HL-60/S4 (cell line): ENCODE data around the gene MINPP1.
"Not testable (repeated sequence)": the region's sequence is repeated elsewhere in the genome, so short reads cannot be mapped to it uniquely, and the experiment has no call there.

Experiments used
- in situ Hi-C: fragments of 300-500 bp; cut with MboI; formaldehyde crosslinking; loops from 2 replicates; pipeline ENCODE4 v1.14.3; 2022; ENCODE audit warnings: low sequenced_read_pairs

Gene MINPP1, protein sequence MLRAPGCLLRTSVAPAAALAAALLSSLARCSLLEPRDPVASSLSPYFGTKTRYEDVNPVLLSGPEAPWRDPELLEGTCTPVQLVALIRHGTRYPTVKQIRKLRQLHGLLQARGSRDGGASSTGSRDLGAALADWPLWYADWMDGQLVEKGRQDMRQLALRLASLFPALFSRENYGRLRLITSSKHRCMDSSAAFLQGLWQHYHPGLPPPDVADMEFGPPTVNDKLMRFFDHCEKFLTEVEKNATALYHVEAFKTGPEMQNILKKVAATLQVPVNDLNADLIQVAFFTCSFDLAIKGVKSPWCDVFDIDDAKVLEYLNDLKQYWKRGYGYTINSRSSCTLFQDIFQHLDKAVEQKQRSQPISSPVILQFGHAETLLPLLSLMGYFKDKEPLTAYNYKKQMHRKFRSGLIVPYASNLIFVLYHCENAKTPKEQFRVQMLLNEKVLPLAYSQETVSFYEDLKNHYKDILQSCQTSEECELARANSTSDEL

DNA sequence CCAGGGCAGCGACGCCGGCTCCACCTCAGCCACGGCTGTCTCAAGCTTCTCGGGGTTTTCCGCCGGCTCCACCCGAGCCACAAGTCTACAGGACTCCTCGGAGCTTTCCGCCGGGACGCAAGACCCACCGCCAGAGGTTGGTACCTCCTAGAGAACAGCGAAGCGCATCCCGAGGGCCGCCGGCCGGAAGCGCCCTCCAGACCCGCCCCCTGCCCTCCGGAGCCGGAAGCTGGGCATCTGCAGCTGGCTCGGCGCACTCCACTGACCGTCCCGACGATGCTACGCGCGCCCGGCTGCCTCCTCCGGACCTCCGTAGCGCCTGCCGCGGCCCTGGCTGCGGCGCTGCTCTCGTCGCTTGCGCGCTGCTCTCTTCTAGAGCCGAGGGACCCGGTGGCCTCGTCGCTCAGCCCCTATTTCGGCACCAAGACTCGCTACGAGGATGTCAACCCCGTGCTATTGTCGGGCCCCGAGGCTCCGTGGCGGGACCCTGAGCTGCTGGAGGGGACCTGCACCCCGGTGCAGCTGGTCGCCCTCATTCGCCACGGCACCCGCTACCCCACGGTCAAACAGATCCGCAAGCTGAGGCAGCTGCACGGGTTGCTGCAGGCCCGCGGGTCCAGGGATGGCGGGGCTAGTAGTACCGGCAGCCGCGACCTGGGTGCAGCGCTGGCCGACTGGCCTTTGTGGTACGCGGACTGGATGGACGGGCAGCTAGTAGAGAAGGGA is at the start of gene MINPP1:
MINPP1 (plus strand) TSS at position 254 of the 726 bp plus-strand sequence; CDS start at position 277, 23 bp downstream.
- in situ Hi-C loops, result no loop called here

DNA sequence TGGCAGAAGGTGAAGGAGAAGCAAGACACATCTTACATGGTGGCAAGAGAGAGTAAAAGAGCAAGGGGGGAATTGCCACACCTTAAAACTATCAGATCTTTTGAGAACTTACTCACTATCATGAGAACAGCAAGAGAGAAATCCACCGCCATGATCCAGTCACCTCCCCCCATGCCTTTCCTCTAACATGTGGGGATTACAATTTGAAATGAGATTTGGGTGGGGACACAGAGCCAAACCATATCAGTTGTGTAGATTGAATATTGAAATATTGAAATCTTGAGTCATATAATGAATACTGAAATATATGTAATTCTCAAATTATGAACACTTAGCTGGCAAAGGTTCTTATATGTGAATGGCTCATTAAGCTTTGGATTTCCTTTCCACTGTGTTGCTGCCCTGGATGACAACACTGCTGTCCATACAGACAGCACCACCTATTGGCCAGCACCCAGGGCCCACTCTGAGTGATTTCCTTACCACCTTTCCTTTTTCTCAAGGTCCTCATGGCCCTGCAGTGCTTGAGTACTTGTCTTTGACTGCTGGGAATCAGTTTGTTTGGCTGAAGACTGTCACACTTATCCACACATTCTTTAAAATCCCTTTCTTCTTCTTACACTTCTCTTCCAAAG is 48.0 kb upstream of the MINPP1 start:
- in situ Hi-C loops, result not testable (repeated sequence)

DNA sequence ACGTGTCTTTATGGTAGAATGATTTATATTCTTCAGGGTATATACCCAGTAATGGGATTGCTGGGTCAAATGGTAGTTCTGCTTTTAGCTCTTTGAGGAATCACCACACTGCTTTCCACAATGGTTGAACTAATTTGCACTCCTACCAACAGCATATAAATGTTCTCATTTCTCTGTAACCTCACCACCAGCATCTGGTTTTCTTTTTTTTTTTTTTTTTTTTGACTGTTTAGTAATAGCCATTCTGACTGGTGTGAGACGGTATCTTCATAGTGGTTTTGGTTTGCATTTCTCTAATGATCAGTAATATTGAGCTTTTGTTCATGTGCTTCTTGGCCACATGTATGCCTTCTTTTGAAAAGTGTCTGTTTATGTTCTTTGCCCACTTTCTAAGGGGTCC is 42.9 kb upstream of the MINPP1 start:
- in situ Hi-C loops, result not testable (repeated sequence)

DNA sequence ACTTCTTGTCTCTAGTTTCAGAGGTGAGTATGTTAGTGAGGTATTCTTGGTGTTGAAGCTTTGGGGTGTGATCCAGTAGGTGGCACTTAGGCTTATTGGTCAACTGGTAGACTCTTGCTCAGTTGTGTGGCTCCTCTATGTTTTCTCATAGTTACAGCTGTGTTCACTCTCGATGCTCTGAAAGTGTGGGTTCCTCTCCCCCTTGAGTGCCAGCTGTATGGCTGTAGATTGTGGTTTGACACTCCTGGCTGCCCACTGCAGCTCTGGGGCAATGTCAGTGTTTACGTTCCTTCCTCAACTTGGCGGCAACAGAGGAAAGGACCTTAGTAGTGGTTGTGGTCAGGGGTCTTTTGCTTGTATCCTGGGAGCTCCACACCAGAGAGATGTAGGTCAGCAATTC is 37.8 kb upstream of the MINPP1 start:
- in situ Hi-C loops, result not testable (repeated sequence)

DNA sequence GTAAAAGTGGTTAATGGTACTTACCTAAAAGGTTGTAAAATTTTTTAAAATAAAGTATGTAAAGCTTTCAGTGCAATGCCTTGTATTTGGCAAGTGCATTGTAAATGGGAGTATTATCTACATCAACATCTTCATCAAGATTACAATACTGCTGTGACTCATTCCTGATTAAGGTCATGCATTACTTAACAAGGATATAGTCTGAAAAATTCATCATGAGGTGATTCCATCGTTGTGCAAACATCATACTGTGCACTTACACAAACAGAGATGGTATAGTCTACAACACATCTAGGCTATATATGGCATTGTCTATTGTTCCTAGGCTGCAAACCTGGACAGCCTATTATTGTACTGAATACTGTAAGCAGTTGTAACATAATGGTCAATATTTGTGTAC is 16.0 kb upstream of the MINPP1 start:
- in situ Hi-C loops, result not testable (repeated sequence)

DNA sequence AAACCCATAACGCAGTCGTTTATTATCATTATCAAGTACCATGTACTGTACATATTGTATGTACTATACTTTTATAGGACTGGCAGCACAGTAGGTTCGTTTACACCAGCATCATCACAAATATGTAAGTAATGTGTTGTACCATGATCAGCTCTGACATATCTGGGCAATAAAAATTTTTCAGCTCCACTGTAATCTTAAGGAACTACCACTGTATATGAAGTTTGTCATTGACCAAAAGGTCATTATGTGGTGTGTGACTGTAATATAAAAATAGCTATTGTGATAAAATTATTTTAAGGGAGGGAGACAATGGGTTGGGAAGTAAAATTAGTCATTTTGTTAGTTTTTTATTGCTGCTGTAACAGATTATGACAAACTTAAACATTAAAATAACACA is 14.4 kb upstream of the MINPP1 start:
- in situ Hi-C loops, result not testable (repeated sequence)

DNA sequence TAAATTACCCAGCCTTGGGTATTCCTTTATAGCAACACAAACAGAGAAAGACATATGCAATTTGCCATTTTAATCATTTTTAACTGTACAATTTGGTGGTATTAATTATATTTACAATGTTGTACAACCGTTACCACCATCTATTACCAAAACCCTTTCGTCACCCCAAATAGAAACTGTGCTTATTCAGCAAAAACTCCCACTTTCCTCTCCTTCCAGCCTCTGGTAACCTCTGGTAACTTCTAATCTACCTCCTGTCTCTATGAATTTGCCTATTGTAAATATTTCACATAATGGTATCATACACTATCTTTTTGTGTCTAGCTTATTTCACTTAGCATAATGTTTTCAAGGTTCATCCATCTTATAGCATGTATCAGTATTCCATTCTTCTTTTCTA is 12.2 kb upstream of the MINPP1 start:
- in situ Hi-C loops, result not testable (repeated sequence)

DNA sequence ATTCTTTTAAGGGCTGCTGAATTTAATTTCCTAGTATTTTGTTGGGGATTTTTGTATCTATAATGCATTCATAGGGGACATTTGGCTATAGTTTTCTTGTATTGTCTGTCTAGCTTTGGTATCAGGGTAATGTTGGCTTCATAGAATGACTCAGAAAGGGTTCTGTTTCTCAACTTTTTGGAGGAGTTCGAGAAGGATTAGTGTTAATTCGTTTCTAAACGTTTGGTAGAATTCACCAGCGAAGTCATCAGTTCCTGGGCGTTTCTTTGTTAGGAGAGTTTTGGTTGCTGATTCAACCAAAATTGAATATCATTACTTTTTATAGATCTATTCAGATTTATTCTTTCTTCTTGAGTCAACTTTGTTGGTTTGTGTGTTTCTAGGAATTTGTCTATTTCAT is 9.2 kb upstream of the MINPP1 start:
- in situ Hi-C loops, result not testable (repeated sequence)

DNA sequence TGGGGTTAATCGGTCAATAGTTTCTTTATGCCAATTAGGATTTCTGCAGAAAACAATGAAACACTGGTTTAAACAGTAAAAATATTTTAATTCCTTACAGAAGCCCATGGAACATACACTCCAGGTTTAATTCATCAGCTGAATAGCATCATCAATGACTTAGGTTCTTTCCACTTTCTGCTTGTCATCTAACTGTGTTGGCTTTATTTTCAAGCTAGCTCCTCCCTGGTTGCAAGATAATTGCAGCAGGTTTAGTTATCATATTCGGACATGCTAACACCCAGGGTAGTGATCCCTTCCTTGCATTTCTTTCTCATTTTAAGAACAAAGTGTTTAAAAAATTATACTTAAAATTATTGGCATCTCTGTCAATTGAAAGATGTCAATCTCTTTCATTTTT is 7.3 kb upstream of the MINPP1 start:
- in situ Hi-C loops, result not testable (repeated sequence)

DNA sequence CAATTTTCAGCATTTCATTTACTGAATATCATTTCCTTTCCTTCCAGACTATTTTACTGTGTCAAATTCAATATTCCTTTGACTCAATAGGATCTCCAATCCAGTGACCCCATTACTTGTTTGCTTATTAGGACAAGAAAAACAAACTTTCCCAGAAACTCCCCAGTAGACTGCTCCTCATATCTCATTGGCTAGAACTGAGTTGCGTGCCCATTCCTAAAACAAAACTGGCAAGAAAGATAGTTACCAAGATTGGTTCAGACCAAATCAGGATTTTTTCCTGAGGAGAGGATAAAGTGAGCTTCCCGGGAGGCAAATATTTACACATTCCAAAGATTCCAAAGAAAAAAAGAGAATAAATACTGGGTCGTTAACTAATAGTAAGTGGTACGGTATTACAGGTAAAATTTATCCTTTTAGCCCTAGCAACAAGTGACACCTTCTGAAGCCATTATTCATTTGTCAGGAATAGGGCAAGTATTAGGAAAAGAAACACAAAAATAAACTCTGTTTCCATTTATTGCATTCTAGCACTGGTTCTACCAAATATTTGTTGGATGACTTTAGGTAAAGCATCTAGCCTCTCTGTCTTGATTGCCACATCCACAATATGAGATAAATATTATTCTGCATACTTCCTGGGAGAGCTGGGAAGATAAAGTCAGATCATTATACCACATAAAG is 6.4 kb upstream of the MINPP1 start:
- in situ Hi-C loops, result not testable (repeated sequence)

DNA sequence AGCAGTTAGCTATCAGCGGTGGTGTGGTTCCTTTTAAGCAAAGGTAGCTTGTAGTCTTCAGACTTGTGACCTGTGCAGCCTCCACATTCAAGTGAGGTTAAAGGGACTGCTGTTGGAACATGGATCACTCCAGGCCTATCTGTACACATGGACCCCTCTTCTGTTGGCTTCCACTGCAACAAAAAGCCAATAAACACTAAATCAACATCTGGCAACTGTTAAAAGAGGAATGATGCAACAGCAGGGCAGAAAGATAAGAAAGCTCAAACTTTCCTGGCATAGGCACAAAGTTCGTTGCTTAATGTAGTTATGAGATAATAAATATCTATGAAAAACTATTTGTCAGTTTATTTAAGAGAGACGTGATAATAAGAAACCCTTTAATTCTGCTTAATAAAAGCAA is 4.0 kb upstream of the MINPP1 start:
- in situ Hi-C loops, result no loop called here

DNA sequence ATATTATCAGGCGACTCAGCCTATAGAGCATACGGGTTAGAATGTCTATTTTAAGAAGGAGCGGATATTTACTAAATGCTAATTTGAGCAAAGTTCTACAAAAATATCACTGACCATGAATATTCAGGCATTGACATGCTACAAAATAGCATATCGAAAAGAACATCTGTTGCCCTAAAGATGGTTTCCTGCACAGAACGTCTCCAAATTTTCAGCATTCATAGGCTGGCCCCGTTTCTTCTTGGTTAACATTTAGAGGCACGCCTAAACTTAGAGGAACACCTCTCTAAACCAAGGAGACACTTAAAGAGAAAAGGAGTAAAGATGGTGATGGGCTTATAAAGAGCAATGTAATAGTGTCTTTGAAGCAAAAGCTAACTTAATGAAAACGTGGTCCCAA is 1.3 kb upstream of the MINPP1 start:
- in situ Hi-C loops, result no loop called here

DNA sequence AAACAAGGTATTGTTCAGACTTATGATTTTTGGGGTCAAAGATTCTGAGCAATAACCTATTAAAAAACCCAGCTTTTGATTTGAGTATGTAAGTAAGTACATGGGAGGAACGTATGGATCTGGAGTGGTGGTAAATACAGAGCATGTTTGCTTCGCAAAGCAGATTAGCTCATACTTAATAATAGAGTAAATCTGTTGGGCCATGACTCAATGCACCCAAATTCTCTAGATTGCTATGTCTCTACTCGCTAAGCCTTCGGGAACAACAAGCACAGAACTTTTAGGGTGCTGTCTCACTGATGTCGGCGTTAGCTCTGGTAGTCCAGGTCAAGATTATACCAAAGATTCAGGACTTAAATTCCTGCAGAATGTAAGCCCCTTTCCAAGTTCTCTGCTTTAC is 807 bp upstream of the MINPP1 start:
- in situ Hi-C loops, result no loop called here

DNA sequence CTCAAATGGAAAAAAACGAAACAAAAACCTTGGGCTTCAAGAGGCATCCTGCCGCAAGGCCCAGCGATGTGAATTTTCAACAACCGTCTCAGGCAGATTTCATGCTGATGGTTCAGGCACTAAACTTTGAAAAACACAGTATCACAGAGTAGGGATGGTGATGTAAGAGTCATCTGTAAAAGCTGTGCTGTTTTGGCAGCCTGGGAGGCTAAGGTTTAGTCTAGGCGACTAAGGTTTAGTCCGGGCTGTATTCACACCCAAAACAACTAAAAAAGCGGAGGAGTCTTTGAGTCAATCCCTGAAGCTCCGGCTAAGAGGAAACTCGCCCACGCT is 420 bp upstream of the MINPP1 start:
- in situ Hi-C loops, result no loop called here

DNA sequence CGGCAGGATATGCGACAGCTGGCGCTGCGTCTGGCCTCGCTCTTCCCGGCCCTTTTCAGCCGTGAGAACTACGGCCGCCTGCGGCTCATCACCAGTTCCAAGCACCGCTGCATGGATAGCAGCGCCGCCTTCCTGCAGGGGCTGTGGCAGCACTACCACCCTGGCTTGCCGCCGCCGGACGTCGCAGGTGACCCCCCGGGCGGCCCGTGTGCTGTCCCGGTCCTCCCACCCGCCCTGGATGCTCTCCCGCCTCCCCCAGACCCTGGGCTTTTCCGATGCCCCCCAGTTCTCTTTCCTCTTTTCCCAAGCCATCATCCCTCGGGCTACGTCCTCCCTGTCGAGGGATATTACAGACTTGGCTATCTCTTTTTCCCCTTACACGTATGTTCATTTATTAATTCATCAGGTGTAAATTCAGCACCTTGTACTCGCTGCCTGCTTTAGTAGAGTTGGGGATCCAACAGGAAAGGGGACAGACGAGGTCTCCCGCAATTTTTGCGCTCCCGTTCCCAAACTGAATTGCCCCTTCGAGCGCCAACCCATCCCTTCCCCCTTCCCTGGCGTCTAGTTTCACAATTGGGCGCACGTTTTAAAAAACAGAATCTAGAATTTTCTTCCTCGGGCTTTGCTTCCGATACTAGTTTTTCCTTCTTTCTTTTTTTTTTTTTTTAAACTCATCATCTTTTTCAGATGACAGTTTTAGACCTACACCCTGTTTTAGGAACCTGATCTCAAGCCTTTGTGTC is 846 bp downstream of the MINPP1 start:
- in situ Hi-C loops, result no loop called here

DNA sequence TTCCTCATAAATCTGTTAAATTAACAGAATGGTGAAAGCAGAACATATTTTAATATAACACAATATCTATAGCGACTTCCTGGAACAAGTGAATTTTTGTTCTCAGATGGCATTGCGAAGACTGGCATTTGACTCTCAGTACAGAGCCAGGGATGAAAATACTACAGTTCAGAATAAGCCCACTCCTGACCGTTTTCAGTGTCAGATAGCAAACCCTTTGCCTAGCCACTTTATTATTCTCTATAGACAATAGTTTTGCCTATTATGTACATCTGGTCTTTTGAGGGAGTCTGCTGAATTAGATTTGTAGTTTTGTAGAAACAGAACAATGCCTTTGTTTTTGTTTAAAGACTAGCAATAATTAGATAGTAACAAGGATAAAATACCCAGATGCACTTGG is 2.3 kb downstream of the MINPP1 start:
- in situ Hi-C loops, result no loop called here

DNA sequence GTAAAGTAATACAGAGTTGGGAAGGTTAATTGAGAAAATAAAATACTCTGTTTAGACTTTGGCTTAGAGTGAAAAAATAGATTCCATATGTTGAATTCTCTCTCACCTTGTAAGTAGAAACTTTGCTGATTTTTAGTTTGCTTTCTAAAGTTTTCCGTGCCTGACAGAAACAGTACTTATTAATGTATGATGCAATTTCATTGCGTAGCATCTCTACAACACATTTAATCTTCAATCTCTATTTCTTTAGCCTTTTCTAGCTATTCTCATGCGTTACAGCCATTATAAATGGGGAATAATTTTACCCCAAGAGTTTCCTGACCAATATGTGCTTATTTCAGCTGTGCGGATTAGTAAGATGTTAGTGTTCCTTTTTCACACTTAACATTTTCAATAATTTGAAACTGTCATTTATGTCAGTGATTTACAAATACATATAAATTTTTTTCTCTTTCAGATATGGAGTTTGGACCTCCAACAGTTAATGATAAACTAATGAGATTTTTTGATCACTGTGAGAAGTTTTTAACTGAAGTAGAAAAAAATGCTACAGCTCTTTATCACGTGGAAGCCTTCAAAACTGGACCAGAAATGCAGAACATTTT is 3.3 kb downstream of the MINPP1 start:
- in situ Hi-C loops, result no loop called here

DNA sequence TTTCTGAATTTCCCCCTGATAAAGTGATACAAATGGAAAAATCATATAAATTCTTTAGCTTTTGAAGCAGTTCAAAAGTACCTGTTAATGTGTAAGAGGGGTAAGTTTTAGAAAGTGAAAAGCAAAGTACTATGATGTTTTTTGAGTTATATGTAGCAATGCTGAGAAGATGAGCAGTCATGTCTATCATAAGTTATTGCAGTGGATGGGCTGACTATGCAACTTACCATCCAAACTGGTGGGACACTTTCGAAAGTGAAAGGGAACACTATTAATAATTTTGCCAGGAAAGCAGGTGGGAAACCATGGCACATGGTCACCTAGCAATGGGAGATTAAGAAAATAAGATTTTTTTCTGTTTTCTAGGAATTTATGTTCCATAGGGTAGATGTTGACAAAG is 4.1 kb downstream of the MINPP1 start:
- in situ Hi-C loops, result no loop called here

DNA sequence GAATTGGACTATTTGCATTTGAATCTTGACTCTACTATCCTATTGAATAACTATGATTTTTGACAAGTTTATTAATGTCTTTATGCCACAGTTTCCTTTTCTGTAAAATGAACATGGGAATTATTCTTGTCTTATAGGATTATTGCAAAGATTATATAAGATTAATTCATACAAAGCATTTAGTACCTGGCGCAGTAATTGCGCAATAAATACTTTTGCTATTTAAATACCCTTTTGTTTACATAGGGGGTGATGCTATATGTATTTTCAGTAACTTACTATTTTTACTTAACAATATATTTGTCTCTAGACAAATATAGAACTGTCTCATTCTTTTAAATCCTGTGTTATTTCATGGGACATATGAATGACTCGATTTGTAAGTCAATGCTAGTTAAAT is 5.3 kb downstream of the MINPP1 start:
- in situ Hi-C loops, result no loop called here

DNA sequence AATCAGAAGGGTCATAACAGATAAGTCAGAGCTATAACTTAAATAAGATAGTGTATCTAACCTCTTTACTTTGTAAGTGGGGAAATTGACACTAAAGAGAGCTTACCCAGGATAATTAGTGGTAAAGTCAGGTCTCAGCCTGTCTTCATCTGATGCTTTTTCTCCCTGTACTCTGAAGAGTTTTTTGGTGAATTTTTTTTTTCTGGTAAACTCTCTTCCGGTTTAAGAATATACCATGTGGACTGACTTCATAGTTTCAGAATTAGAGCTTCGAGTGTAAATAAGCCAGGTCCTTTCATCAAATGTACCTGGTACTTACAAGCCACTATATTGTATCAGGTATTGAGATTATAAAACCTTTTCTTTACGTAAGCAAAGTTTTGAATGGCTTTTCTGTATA is 6.8 kb downstream of the MINPP1 start:
- in situ Hi-C loops, result no loop called here
